ENCODE data around the gene PHACTR1. TPM values are rescaled to one million over a fixed set of nuclear protein-coding genes. Genes with fewer than 3 reads are reported as not detected.
A peak's percentile ranks its signal among the peaks of the same experiment; 100 is the strongest.

Gene PHACTR1
- total and polyA plus RNA-seq, 4 donors = 18.1 to 49.0 (median 39.5) TPM

GRCh38 chr6:13216236-13217014 is 499.9 kb downstream of the PHACTR1 start:
- DNase-seq (ENCODE audit: low read depth in 4 of 6, low spot score in 6 of 6) = no peak
- no CpG with 5 or more reads among the region's 2 CpGs for WGBS (ENCODE audit: insufficient coverage)
- Histone ChIP-seq H3K9me3 (ENCODE audit: control insufficient read depth, insufficient read depth, low read length) (no peaks in the 10 kb centered on the region), H3K27ac (ENCODE audit: low read depth, low read length) (no peak overlapping the region), H3K27me3 (ENCODE audit: control insufficient read depth, insufficient read depth, low read length) (no peaks in the 10 kb centered on the region), H3K4me1 (ENCODE audit: control insufficient read depth, insufficient read depth, low read length) (no peaks in the 10 kb centered on the region), H3K36me3 (ENCODE audit: control insufficient read depth, insufficient read depth, low read length) (peaks cover 5% of the 10 kb centered on the region), H3K4me3 (ENCODE audit: low read depth, low read length) (no peak overlapping the region)

- H3K4me3 ChIP-seq (ENCODE audit: low read depth, low read length) = no peak overlapping the region
- no peaks in the 10 kb centered on the region for H3K9me3 ChIP-seq (ENCODE audit: control insufficient read depth, insufficient read depth, low read length)
- H3K27ac ChIP-seq (ENCODE audit: low read depth, low read length) = no peak overlapping the region
- DNase-seq (ENCODE audit: low read depth in 4 of 6, low spot score in 6 of 6) = peak in 1 of 6 donors; percentile 17
- no peaks in the 10 kb centered on the region for H3K4me1 ChIP-seq (ENCODE audit: control insufficient read depth, insufficient read depth, low read length)
- peaks cover 5% of the 10 kb centered on the region for H3K36me3 ChIP-seq (ENCODE audit: control insufficient read depth, insufficient read depth, low read length)
- H3K27me3 ChIP-seq (ENCODE audit: control insufficient read depth, insufficient read depth, low read length) = no peaks in the 10 kb centered on the region
- WGBS (ENCODE audit: insufficient coverage) = 76% methylated on average over 2 of the region's 4 CpGs
Measured at GRCh38 chr6:13217206-13217905, 500.8 kb downstream of the PHACTR1 start.

GRCh38 chr6:13220266-13220665 is 503.7 kb downstream of the PHACTR1 start:
- WGBS (ENCODE audit: insufficient coverage) = 100% methylated on average over 1 of the region's 3 CpGs

GRCh38 chr6:13222048-13222447 is 505.5 kb downstream of the PHACTR1 start:
- Histone ChIP-seq H3K4me1 (ENCODE audit: control insufficient read depth, insufficient read depth, low read length) (no peaks in the 10 kb centered on the region), H3K36me3 (ENCODE audit: control insufficient read depth, insufficient read depth, low read length) (no peaks in the 10 kb centered on the region), H3K27ac (ENCODE audit: low read depth, low read length) (no peak overlapping the region), H3K9me3 (ENCODE audit: control insufficient read depth, insufficient read depth, low read length) (no peaks in the 10 kb centered on the region), H3K27me3 (ENCODE audit: control insufficient read depth, insufficient read depth, low read length) (no peaks in the 10 kb centered on the region), H3K4me3 (ENCODE audit: low read depth, low read length) (no peak overlapping the region)
- DNase-seq (ENCODE audit: low read depth in 4 of 6, low spot score in 6 of 6) = no peak
- 90% methylated on average over 4 of the region's 4 CpGs for WGBS (ENCODE audit: insufficient coverage)

More at GRCh38 chr6:13220266-13220665, 503.7 kb downstream of the PHACTR1 start:
- Histone ChIP-seq H3K4me3 (ENCODE audit: low read depth, low read length) (no peak overlapping the region), H3K9me3 (ENCODE audit: control insufficient read depth, insufficient read depth, low read length) (no peaks in the 10 kb centered on the region), H3K4me1 (ENCODE audit: control insufficient read depth, insufficient read depth, low read length) (no peaks in the 10 kb centered on the region), H3K27me3 (ENCODE audit: control insufficient read depth, insufficient read depth, low read length) (no peaks in the 10 kb centered on the region), H3K36me3 (ENCODE audit: control insufficient read depth, insufficient read depth, low read length) (no peaks in the 10 kb centered on the region), H3K27ac (ENCODE audit: low read depth, low read length) (no peak overlapping the region)
- DNase-seq (ENCODE audit: low read depth in 4 of 6, low spot score in 6 of 6) = no peak

GRCh38 chr6:13226071-13226470 is 509.5 kb downstream of the PHACTR1 start:
- Histone ChIP-seq H3K9me3 (ENCODE audit: control insufficient read depth, insufficient read depth, low read length) (no peaks in the 10 kb centered on the region), H3K4me1 (ENCODE audit: control insufficient read depth, insufficient read depth, low read length) (no peaks in the 10 kb centered on the region), H3K36me3 (ENCODE audit: control insufficient read depth, insufficient read depth, low read length) (peaks cover 10% of the 10 kb centered on the region), H3K27ac (ENCODE audit: low read depth, low read length) (no peak overlapping the region), H3K27me3 (ENCODE audit: control insufficient read depth, insufficient read depth, low read length) (no peaks in the 10 kb centered on the region), H3K4me3 (ENCODE audit: low read depth, low read length) (no peak overlapping the region)
- no CpG with 5 or more reads among the region's 2 CpGs for WGBS (ENCODE audit: insufficient coverage)
- no peak for DNase-seq (ENCODE audit: low read depth in 4 of 6, low spot score in 6 of 6)

- H3K4me1 ChIP-seq (ENCODE audit: control insufficient read depth, insufficient read depth, low read length) = no peaks in the 10 kb centered on the region
- H3K36me3 ChIP-seq (ENCODE audit: control insufficient read depth, insufficient read depth, low read length) = peaks cover 13% of the 10 kb centered on the region
- H3K27ac ChIP-seq (ENCODE audit: low read depth, low read length) = no peak overlapping the region
- no peak overlapping the region for H3K4me3 ChIP-seq (ENCODE audit: low read depth, low read length)
- H3K27me3 ChIP-seq (ENCODE audit: control insufficient read depth, insufficient read depth, low read length) = no peaks in the 10 kb centered on the region
- H3K9me3 ChIP-seq (ENCODE audit: control insufficient read depth, insufficient read depth, low read length) = no peaks in the 10 kb centered on the region
- DNase-seq (ENCODE audit: low read depth in 4 of 6, low spot score in 6 of 6) = no peak
- WGBS (ENCODE audit: insufficient coverage) = 88% methylated on average over 2 of the region's 9 CpGs
Measured at GRCh38 chr6:13228264-13229204, 512.0 kb downstream of the PHACTR1 start.

GRCh38 chr6:13229205-13230085 is 512.9 kb downstream of the PHACTR1 start:
- DNase-seq (ENCODE audit: low read depth in 4 of 6, low spot score in 6 of 6) = no peak

GRCh38 chr6:13233106-13233505 is 516.5 kb downstream of the PHACTR1 start:
- H3K36me3 ChIP-seq (ENCODE audit: control insufficient read depth, insufficient read depth, low read length) = peaks cover 13% of the 10 kb centered on the region
- no peaks in the 10 kb centered on the region for H3K27me3 ChIP-seq (ENCODE audit: control insufficient read depth, insufficient read depth, low read length)
- H3K9me3 ChIP-seq (ENCODE audit: control insufficient read depth, insufficient read depth, low read length) = no peaks in the 10 kb centered on the region
- no peaks in the 10 kb centered on the region for H3K4me1 ChIP-seq (ENCODE audit: control insufficient read depth, insufficient read depth, low read length)
- no peak overlapping the region for H3K27ac ChIP-seq (ENCODE audit: low read depth, low read length)
- no peak for DNase-seq (ENCODE audit: low read depth in 4 of 6, low spot score in 6 of 6)
- no CpG with 5 or more reads among the region's 1 CpG for WGBS (ENCODE audit: insufficient coverage)
- no peak overlapping the region for H3K4me3 ChIP-seq (ENCODE audit: low read depth, low read length)

More at GRCh38 chr6:13229205-13230085, 512.9 kb downstream of the PHACTR1 start:
- no peak overlapping the region for H3K27ac ChIP-seq (ENCODE audit: low read depth, low read length)
- peaks cover 13% of the 10 kb centered on the region for H3K36me3 ChIP-seq (ENCODE audit: control insufficient read depth, insufficient read depth, low read length)
- H3K4me1 ChIP-seq (ENCODE audit: control insufficient read depth, insufficient read depth, low read length) = no peaks in the 10 kb centered on the region
- H3K27me3 ChIP-seq (ENCODE audit: control insufficient read depth, insufficient read depth, low read length) = no peaks in the 10 kb centered on the region
- H3K4me3 ChIP-seq (ENCODE audit: low read depth, low read length) = no peak overlapping the region
- H3K9me3 ChIP-seq (ENCODE audit: control insufficient read depth, insufficient read depth, low read length) = no peaks in the 10 kb centered on the region
- 89% methylated on average over 9 of the region's 9 CpGs for WGBS (ENCODE audit: insufficient coverage)

Data from spinal cord (tissue), 10 donors.